GM23338 (cell line): ENCODE measurements around the gene GAL3ST1.

ENCODE experiments used
- POLR2AphosphoS5 ChIP-seq: IDR thresholded peaks from 2 replicates; pipeline ENCODE4 v1.6.1; 2016; ENCODE audit warnings: antibody characterized with exemption, low read depth
- TF ChIP-seq, protein P1 (sequence below), 2 experiments: fragments of 200-600 bp in 1 of 2; sonication (generic) in 1 of 2; conservative IDR thresholded peaks; 2 replicates each; pipeline versions ENCODE4 v1.5.1 to v1.6.1; 2016 to 2017; ENCODE audit warnings: antibody characterized with exemption in 2 of 2, low read depth in 2 of 2, mild to moderate bottlenecking in 2 of 2, moderate library complexity in 1 of 2

DNA sequence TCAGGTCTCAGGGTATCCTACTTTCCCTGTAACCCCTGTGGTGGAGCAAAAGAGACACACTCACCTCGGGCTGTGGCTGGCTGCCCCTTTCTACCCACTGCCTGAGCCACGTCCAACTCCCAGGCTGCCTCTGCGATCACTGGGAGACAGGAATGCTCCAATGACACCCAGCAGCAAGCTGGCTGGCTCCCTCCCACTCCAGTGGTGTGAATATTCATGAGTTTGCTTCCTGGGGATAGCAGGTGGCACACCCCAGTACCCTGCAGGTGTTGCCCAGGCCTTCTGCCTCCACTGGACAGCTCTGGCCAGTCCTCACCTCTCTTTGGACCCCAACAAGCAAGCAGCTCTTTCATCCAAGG lies 9.7 kb downstream of the GAL3ST1 start:
- no peak for TF ChIP-seq POLR2AphosphoS5
- TF ChIP-seq, protein P1, sequence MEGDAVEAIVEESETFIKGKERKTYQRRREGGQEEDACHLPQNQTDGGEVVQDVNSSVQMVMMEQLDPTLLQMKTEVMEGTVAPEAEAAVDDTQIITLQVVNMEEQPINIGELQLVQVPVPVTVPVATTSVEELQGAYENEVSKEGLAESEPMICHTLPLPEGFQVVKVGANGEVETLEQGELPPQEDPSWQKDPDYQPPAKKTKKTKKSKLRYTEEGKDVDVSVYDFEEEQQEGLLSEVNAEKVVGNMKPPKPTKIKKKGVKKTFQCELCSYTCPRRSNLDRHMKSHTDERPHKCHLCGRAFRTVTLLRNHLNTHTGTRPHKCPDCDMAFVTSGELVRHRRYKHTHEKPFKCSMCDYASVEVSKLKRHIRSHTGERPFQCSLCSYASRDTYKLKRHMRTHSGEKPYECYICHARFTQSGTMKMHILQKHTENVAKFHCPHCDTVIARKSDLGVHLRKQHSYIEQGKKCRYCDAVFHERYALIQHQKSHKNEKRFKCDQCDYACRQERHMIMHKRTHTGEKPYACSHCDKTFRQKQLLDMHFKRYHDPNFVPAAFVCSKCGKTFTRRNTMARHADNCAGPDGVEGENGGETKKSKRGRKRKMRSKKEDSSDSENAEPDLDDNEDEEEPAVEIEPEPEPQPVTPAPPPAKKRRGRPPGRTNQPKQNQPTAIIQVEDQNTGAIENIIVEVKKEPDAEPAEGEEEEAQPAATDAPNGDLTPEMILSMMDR (conservative IDR thresholded peaks at IDR 0.05; ENCODE audit: low read depth in 2 of 2), result no peak
